HEK293 (cell line): ENCODE measurements around the gene RNF121.

Source experiments
- CTCF ChIP-seq: fragments of 450-650 bp; formaldehyde crosslinking; IDR thresholded peaks from 2 replicates; pipeline ENCODE4 v1.5.1; 2016; ENCODE audit warnings: missing biosample characterization, missing genetic modification characterization
- IKZF3 ChIP-seq: fragments of 450-650 bp; IDR thresholded peaks from 2 replicates; pipeline ENCODE4 v1.5.0; 2018; ENCODE audit warnings: missing biosample characterization, mild to moderate bottlenecking, missing genetic modification characterization, moderate library complexity
- REST ChIP-seq: fragments of 450-650 bp; formaldehyde crosslinking; IDR thresholded peaks from 2 replicates; pipeline ENCODE4 v1.5.1; 2016; ENCODE audit warnings: missing biosample characterization, missing genetic modification characterization
- YY1 ChIP-seq: fragments of 450-650 bp; formaldehyde crosslinking; IDR thresholded peaks from 2 replicates; pipeline ENCODE4 v1.5.1; 2018; ENCODE audit warnings: missing biosample characterization, missing genetic modification characterization
- ZNF121 ChIP-seq: fragments of 450-650 bp; formaldehyde crosslinking; IDR thresholded peaks from 2 replicates; pipeline ENCODE4 v1.5.1; 2016; ENCODE audit warnings: missing biosample characterization, missing genetic modification characterization
- ZNF24 ChIP-seq: fragments of 450-650 bp; formaldehyde crosslinking; IDR thresholded peaks from 2 replicates; pipeline ENCODE4 v1.5.1; 2016; ENCODE audit warnings: missing biosample characterization, missing genetic modification characterization
- ZNF513 ChIP-seq: fragments of 450-650 bp; IDR thresholded peaks from 2 replicates; pipeline ENCODE4 v1.5.1; 2018; ENCODE audit warnings: missing biosample characterization, missing genetic modification characterization
- ZNF704 ChIP-seq: fragments of 450-650 bp; formaldehyde crosslinking; IDR thresholded peaks from 2 replicates; pipeline ENCODE4 v1.5.1; 2016; ENCODE audit warnings: missing biosample characterization, missing genetic modification characterization

GRCh38 chr11:71937826-71938225 lies 9.0 kb downstream of the RNF121 start:
- TF ChIP-seq ZNF24 (no peak), CTCF (tag by site-specific recombination) (no peak), REST (tag by site-specific recombination) (no peak), YY1 (tag by site-specific recombination) (no peak), ZNF121 (tag by site-specific recombination) (no peak), IKZF3 (tag by site-specific recombination) (no peak), ZNF704 (tag by site-specific recombination) (no peak), ZNF513 (tag by site-specific recombination) (no peak)
